B cell (primary cell): ENCODE data around the gene C10orf88.

Source experiments
- EZH2 ChIP-seq: IDR thresholded peaks from 2 replicates; pipeline ENCODE4 v1.6.1; 2012; ENCODE audit warnings: borderline replicate concordance, low read depth, mild to moderate bottlenecking, moderate library complexity, low read length; ENCODE audit not compliant: insufficient read depth, poor library complexity, severe bottlenecking
- TF ChIP-seq, protein P1 (sequence below): fragments of 200-600 bp; IDR thresholded peaks from one replicate; pipeline ENCODE4 v1.8.0; 2022; ENCODE audit warnings: antibody characterized with exemption, mild to moderate bottlenecking

DNA sequence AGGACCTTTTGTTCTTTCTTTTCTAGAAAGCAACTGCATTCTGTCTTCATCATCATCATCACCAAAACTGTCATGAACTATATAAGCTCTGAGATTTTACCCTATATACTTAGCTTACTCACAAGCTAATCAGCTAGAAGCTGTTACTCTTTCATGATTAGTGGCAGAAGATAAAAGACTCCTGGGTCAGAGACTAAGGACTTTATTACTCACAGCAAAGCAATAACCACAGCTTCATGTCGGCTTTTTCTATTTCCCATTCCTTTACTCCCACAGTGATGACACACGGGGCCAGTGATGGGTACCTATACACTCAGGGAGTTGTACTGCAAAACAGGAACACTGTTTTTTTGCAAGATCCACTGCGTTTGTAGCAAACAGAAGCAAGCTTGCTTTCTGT, 8.4 kb upstream of the C10orf88 start:
- TF ChIP-seq, protein P1, sequence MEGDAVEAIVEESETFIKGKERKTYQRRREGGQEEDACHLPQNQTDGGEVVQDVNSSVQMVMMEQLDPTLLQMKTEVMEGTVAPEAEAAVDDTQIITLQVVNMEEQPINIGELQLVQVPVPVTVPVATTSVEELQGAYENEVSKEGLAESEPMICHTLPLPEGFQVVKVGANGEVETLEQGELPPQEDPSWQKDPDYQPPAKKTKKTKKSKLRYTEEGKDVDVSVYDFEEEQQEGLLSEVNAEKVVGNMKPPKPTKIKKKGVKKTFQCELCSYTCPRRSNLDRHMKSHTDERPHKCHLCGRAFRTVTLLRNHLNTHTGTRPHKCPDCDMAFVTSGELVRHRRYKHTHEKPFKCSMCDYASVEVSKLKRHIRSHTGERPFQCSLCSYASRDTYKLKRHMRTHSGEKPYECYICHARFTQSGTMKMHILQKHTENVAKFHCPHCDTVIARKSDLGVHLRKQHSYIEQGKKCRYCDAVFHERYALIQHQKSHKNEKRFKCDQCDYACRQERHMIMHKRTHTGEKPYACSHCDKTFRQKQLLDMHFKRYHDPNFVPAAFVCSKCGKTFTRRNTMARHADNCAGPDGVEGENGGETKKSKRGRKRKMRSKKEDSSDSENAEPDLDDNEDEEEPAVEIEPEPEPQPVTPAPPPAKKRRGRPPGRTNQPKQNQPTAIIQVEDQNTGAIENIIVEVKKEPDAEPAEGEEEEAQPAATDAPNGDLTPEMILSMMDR, result no peak
- TF ChIP-seq EZH2, result no peak
